ENCODE results near the gene NRTN. TPM values are rescaled to one million over a fixed set of nuclear protein-coding genes. Genes with fewer than 3 reads are reported as not detected.

Gene NRTN
- 1 to 10 TPM in 3 of 4 donors, under 1 TPM in 1; 0.82 to 3.8 (median 1.5) TPM for total RNA-seq

GRCh38 chr19:5804516-5805461 lies at the start of gene NRTN:
NRTN (plus strand) TSS chr19:5805067; CDS start chr19:5824166, 19,099 bp downstream.
- H3K27ac ChIP-seq = peak within 1 kb of the TSS; percentile 64 to 87 (median 76)
- no peaks in the 10 kb centered on the region for H3K9me3 ChIP-seq
- H3K36me3 ChIP-seq = no peaks in the 10 kb centered on the region
- TF ChIP-seq POLR2AphosphoS5 (IDR thresholded peaks at IDR 0.05) (no peak), CTCF (IDR thresholded peaks at IDR 0.05) (no peak), POLR2A (IDR thresholded peaks at IDR 0.05) (no peak), EP300 (IDR thresholded peaks at IDR 0.05; ENCODE audit: low read depth) (no peak)
- in situ Hi-C loops (cut with MboI; ENCODE audit: low pct_ligation_motif_present in 1 of 4, low pct_unique_long_range_greater_than_20kb in 1 of 4, low sequenced_read_pairs in 3 of 4) = loop anchor here in 3 of 4 donors (10.0 kb wide), 3 partner anchors 80 to 220 kb away; no protein-coding TSS in a partner anchor
- peaks cover 4 to 31% (median 22%) of the 10 kb centered on the region in 4 donors for H3K4me1 ChIP-seq
- peak; percentile 67 for DNase-seq
- H3K4me3 ChIP-seq = peak within 1 kb of the TSS; percentile 35 to 54 (median 45)
- H3K27me3 ChIP-seq = peaks cover 30% of the 10 kb centered on the region
- intact Hi-C loops (cut with DNase I; ENCODE audit: low total_unique reads) = loop anchor here (2.0 kb wide), 1 partner anchor 88 kb away; no protein-coding TSS in a partner anchor
- WGBS, 2 donors (ENCODE audit: low coverage in 1 of 2) = 3% methylated on average over 17 of the region's 107 CpGs; no CpG with 5 or more reads in 1 of the 2 donors

- Histone ChIP-seq H3K36me3 (no peaks in the 10 kb centered on the region), H3K4me3 (no peak overlapping the region), H3K27ac (no peak overlapping the region), H3K9me3 (no peaks in the 10 kb centered on the region), H3K4me1 (no peaks in the 10 kb centered on the region), H3K27me3 (peaks cover 5% of the 10 kb centered on the region)
- no peak for DNase-seq
- intact Hi-C loops (cut with DNase I; ENCODE audit: low total_unique reads) = no loop called here
- in situ Hi-C loops (cut with MboI; ENCODE audit: low pct_ligation_motif_present in 1 of 4, low pct_unique_long_range_greater_than_20kb in 1 of 4, low sequenced_read_pairs in 3 of 4) = no loop called here
- WGBS, 2 donors (ENCODE audit: low coverage in 1 of 2) = 88 to 89% methylated on average over 5 of the region's 5 CpGs
- TF ChIP-seq POLR2AphosphoS5 (IDR thresholded peaks at IDR 0.05) = no peak
- TF ChIP-seq EP300 (IDR thresholded peaks at IDR 0.05; ENCODE audit: low read depth) = no peak
- TF ChIP-seq POLR2A (IDR thresholded peaks at IDR 0.05) = no peak
- TF ChIP-seq CTCF (IDR thresholded peaks at IDR 0.05) = no peak
Measured at GRCh38 chr19:5762608-5763217, 42.2 kb upstream of the NRTN start.

GRCh38 chr19:5765220-5765619 lies 39.6 kb upstream of the NRTN start:
- no peak for DNase-seq
- intact Hi-C loops (cut with DNase I; ENCODE audit: low total_unique reads) = no loop called here
- in situ Hi-C loops (cut with MboI; ENCODE audit: low pct_ligation_motif_present in 1 of 4, low pct_unique_long_range_greater_than_20kb in 1 of 4, low sequenced_read_pairs in 3 of 4) = no loop called here

More at GRCh38 chr19:5765220-5765619, 39.6 kb upstream of the NRTN start:
- no peaks in the 10 kb centered on the region for H3K27me3 ChIP-seq
- no peaks in the 10 kb centered on the region for H3K4me1 ChIP-seq
- no peak for TF ChIP-seq EP300 (IDR thresholded peaks at IDR 0.05; ENCODE audit: low read depth)
- TF ChIP-seq CTCF (IDR thresholded peaks at IDR 0.05) = no peak
- TF ChIP-seq POLR2A (IDR thresholded peaks at IDR 0.05) = no peak
- TF ChIP-seq POLR2AphosphoS5 (IDR thresholded peaks at IDR 0.05) = no peak
- no peaks in the 10 kb centered on the region for H3K9me3 ChIP-seq
- H3K27ac ChIP-seq = no peak overlapping the region
- no peaks in the 10 kb centered on the region for H3K36me3 ChIP-seq
- 91 to 100% methylated on average over 1 to 3 of the region's 3 CpGs for WGBS, 2 donors (ENCODE audit: low coverage in 1 of 2)
- H3K4me3 ChIP-seq = no peak overlapping the region

All from transverse colon (tissue), 4 donors.